H1 (cell line): ENCODE results near the gene MAD2L1BP. TPM values are rescaled to one million over a fixed set of nuclear protein-coding genes. Genes with fewer than 3 reads are reported as not detected.

Experiments
- ASH2L ChIP-seq: fragments of 200-600, 300-600 bp; sonication (generic); IDR thresholded peaks from one replicate; pipeline ENCODE4 v1.7.1; 2017; ENCODE audit warnings: low read length
- GTF2F1 ChIP-seq: IDR thresholded peaks from 2 replicates; pipeline ENCODE4 v1.6.1; 2012; ENCODE audit warnings: low read depth, low read length, improper control_type of control experiment, borderline replicate concordance
- JUN ChIP-seq: IDR thresholded peaks from 2 replicates; pipeline ENCODE4 v1.6.1; 2011; ENCODE audit warnings: low read depth, mild to moderate bottlenecking, improper control_type of control experiment, low read length
- KDM4A ChIP-seq: IDR thresholded peaks from one replicate; pipeline ENCODE4 v1.7.1; 2012; ENCODE audit warnings: low read depth, mild to moderate bottlenecking, moderate library complexity, low read length, inconsistent platforms; ENCODE audit not compliant: severe bottlenecking
- KDM5A ChIP-seq: fragments of 200-600 bp; IDR thresholded peaks from 2 replicates; pipeline ENCODE4 v1.7.1; 2012; ENCODE audit warnings: mild to moderate bottlenecking, low read length, inconsistent platforms, mixed read lengths
- SAP30 ChIP-seq: fragments of 300-600 bp; sonication (generic); IDR thresholded peaks from 2 replicates; pipeline ENCODE4 v1.7.1; 2012; ENCODE audit warnings: low read length, moderate library complexity, mild to moderate bottlenecking, inconsistent platforms; ENCODE audit not compliant: insufficient read depth, insufficient replicate concordance
- SP4 ChIP-seq: IDR thresholded peaks from 2 replicates; pipeline ENCODE4 v1.6.1; 2012; ENCODE audit warnings: low read length, inconsistent platforms
- TAF1 ChIP-seq: IDR thresholded peaks from 2 replicates; pipeline ENCODE4 v1.6.1; 2011; ENCODE audit warnings: mild to moderate bottlenecking, low read depth, low read length
- YY1 ChIP-seq: IDR thresholded peaks from 2 replicates; pipeline ENCODE4 v1.6.1; 2011; ENCODE audit warnings: low read depth, mild to moderate bottlenecking, low read length
- polyA plus RNA-seq, 7 experiments: library from polyadenylated mRNA; depleted of rRNA in 3 of 7; stranded (reverse) in 5 of 7; unstranded in 2 of 7; fragments of >200 nt in 5 of 7; fragments of 200-250 nt in 2 of 7; gene quantifications; 1 replicate in 5 of 7; 2 replicates in 1 of 7; 4 replicates in 1 of 7; pipeline versions ENCODE4 v1.2.1 to v1.2.3, GENCODE V29; 2011 to 2013; ENCODE audit warnings: missing spikeins in 2 of 7, mixed read lengths in 2 of 7
- total RNA-seq: library from RNA; stranded (reverse); fragmentation: NEBNext Ultra II Directional; extraction: Animal tissue kit (Norgen Biotek cat#: 25700); gene quantifications from 2 replicates; pipeline ENCODE4 v1.2.1, GENCODE V29; 2021

Gene MAD2L1BP
- total and polyA plus RNA-seq, 2 of the 8 experiments (the other 6 are each of a cell fraction or from before 2014, with no cell fraction given) = 35.5 to 70.0 TPM

- TF ChIP-seq SAP30 (peak; percentile 46), JUN (no peak), TAF1 (peak; percentile 90), ASH2L (peak; percentile 71), GTF2F1 (0 out of 2 replicates have a peak, but pooled peaks have one; percentile 48), KDM4A (peak; percentile 54), KDM5A (peak; percentile 90), YY1 (peak; percentile 95), SP4 (no peak)
Measured at GRCh38 chr6:43687437-43688347, 52.1 kb downstream of the MAD2L1BP start, which contains the start of gene MRPS18A (continued).
